Astrocyte (in vitro differentiated cells and primary cell): ENCODE results near the gene COBL. TPM values are rescaled to one million over a fixed set of nuclear protein-coding genes. Genes with fewer than 3 reads are reported as not detected.

Experiments used
- DNase-seq: peaks from one replicate; pipeline ENCODE4 v3.0.0-alpha.2; 2010; ENCODE audit warnings: low read depth
- FAIRE-seq: peaks from 2 replicates; lab custom pipeline; 2011; peaks lifted over from hg19 to GRCh38; lab: Jason Lieb, UNC
- H2AFZ ChIP-seq: 2 replicates; pipeline ENCODE4 v1.6.0; 2012; ENCODE audit warnings: low read depth, low read length, inconsistent platforms
- H3K27ac ChIP-seq: 2 replicates; pipeline ENCODE4 v1.5.1; 2011; ENCODE audit warnings: low read depth, low read length, inconsistent platforms
- H3K27me3 ChIP-seq: 2 replicates; pipeline ENCODE4 v1.6.0; 2011; ENCODE audit warnings: low read length, inconsistent platforms; ENCODE audit not compliant: insufficient read depth
- H3K36me3 ChIP-seq: 2 replicates; pipeline ENCODE4 v1.5.1; 2011; ENCODE audit warnings: low read length, inconsistent platforms; ENCODE audit not compliant: insufficient read depth
- H3K4me1 ChIP-seq: 2 replicates; pipeline ENCODE4 v1.5.1; 2011; ENCODE audit warnings: low read length, inconsistent platforms; ENCODE audit not compliant: insufficient read depth
- H3K4me2 ChIP-seq: 2 replicates; pipeline ENCODE4 v1.6.0; 2012; ENCODE audit warnings: low read length, inconsistent platforms
- H3K4me3 ChIP-seq: 2 replicates; pipeline ENCODE4 v1.5.1; 2011; ENCODE audit warnings: low read depth, mild to moderate bottlenecking, low read length, inconsistent platforms; ENCODE audit not compliant: insufficient read depth
- H3K79me2 ChIP-seq: 2 replicates; pipeline ENCODE4 v1.6.0; 2012; ENCODE audit warnings: mild to moderate bottlenecking, low read length, inconsistent platforms; ENCODE audit not compliant: insufficient read depth
- H3K9ac ChIP-seq: 2 replicates; pipeline ENCODE4 v1.6.0; 2012; ENCODE audit warnings: mild to moderate bottlenecking, low read length, inconsistent platforms
- H3K9me3 ChIP-seq: 2 replicates; pipeline ENCODE4 v1.5.1; 2012; ENCODE audit warnings: low read depth, mild to moderate bottlenecking, low read length, inconsistent platforms; ENCODE audit not compliant: insufficient read depth
- H4K20me1 ChIP-seq: 2 replicates; pipeline ENCODE4 v1.6.0; 2012; ENCODE audit warnings: low read length, inconsistent platforms; ENCODE audit not compliant: insufficient read depth
- H3K27ac Mint-ChIP-seq: one replicate; pipeline ENCODE4 v1.8.0; 2021; ENCODE audit warnings: mild to moderate bottlenecking, mixed read lengths; ENCODE audit not compliant: unreplicated experiment
- H3K27me3 Mint-ChIP-seq: one replicate; pipeline ENCODE4 v1.8.0; 2021; ENCODE audit warnings: low read depth, mixed read lengths; ENCODE audit not compliant: unreplicated experiment
- H3K36me3 Mint-ChIP-seq: one replicate; pipeline ENCODE4 v1.8.0; 2021; ENCODE audit warnings: low read depth, mixed read lengths; ENCODE audit not compliant: unreplicated experiment
- H3K4me1 Mint-ChIP-seq: one replicate; pipeline ENCODE4 v1.8.0; 2021; ENCODE audit warnings: low read depth, mixed read lengths; ENCODE audit not compliant: unreplicated experiment
- H3K4me3 Mint-ChIP-seq: one replicate; pipeline ENCODE4 v1.8.0; 2021; ENCODE audit warnings: mild to moderate bottlenecking, moderate library complexity, mixed read lengths; ENCODE audit not compliant: unreplicated experiment
- H3K9me3 Mint-ChIP-seq: one replicate; pipeline ENCODE4 v1.8.0; 2021; ENCODE audit warnings: mild to moderate bottlenecking, mixed read lengths; ENCODE audit not compliant: unreplicated experiment
- CTCF ChIP-seq: IDR thresholded peaks from 2 replicates; pipeline ENCODE4 v1.5.1; 2011; ENCODE audit warnings: low read depth, mild to moderate bottlenecking, inconsistent platforms, low read length, moderate library complexity; ENCODE audit not compliant: insufficient read depth
- EZH2 ChIP-seq: IDR thresholded peaks from 2 replicates; pipeline ENCODE4 v1.6.1; 2012; ENCODE audit warnings: mild to moderate bottlenecking, low read length, inconsistent platforms; ENCODE audit not compliant: insufficient read depth
- total RNA-seq: library from RNA; stranded (reverse); gene quantifications from 2 replicates; pipeline ENCODE4 v1.2.1, GENCODE V29; 2021

The COBL gene
- total RNA-seq, 1 donor from 2014 or later, result 6.4 TPM

GRCh38 chr7:51006483-51007235 is 309.9 kb downstream of the COBL start:
- H3K4me3 ChIP-seq, result no peak overlapping the region
- no peaks in the 10 kb centered on the region for H3K79me2 ChIP-seq
- FAIRE-seq, result no peak
- no peaks in the 10 kb centered on the region for H4K20me1 ChIP-seq
- no peak for DNase-seq
- peaks cover 2% of the 10 kb centered on the region for H3K36me3 Mint-ChIP-seq
- TF ChIP-seq EZH2 (no peak), CTCF (no peak)
- no peak overlapping the region for H3K9ac ChIP-seq
- H3K27me3 Mint-ChIP-seq, result peaks cover 32% of the 10 kb centered on the region
- no peaks in the 10 kb centered on the region for H3K36me3 ChIP-seq
- peaks cover 3% of the 10 kb centered on the region for H3K4me1 Mint-ChIP-seq
- H3K27me3 ChIP-seq, result peaks cover 6% of the 10 kb centered on the region
- H3K27ac Mint-ChIP-seq, result no peak overlapping the region
- H3K9me3 ChIP-seq, result no peaks in the 10 kb centered on the region
- no peak overlapping the region for H3K4me2 ChIP-seq
- no peak overlapping the region for H3K4me3 Mint-ChIP-seq
- H2AFZ ChIP-seq, result no peak overlapping the region
- peaks cover 19% of the 10 kb centered on the region for H3K4me1 ChIP-seq
- H3K27ac ChIP-seq, result no peak overlapping the region
- H3K9me3 Mint-ChIP-seq, result no peaks in the 10 kb centered on the region

GRCh38 chr7:51005074-51005473 is 311.5 kb downstream of the COBL start:
- peaks cover 3% of the 10 kb centered on the region for H3K4me1 Mint-ChIP-seq
- Histone ChIP-seq H3K4me1 (peaks cover 11% of the 10 kb centered on the region), H3K27me3 (peaks cover 3% of the 10 kb centered on the region), H2AFZ (no peak overlapping the region), H3K9me3 (no peaks in the 10 kb centered on the region), H3K9ac (no peak overlapping the region), H4K20me1 (no peaks in the 10 kb centered on the region), H3K4me3 (no peak overlapping the region), H3K36me3 (no peaks in the 10 kb centered on the region), H3K79me2 (no peaks in the 10 kb centered on the region), H3K27ac (no peak overlapping the region), H3K4me2 (no peak overlapping the region)
- no peak for DNase-seq
- H3K4me3 Mint-ChIP-seq, result no peak overlapping the region
- no peak for FAIRE-seq
- H3K36me3 Mint-ChIP-seq, result peaks cover under 1% of the 10 kb centered on the region
- no peak overlapping the region for H3K27ac Mint-ChIP-seq
- TF ChIP-seq CTCF, result no peak
- TF ChIP-seq EZH2, result no peak
- peaks cover 3% of the 10 kb centered on the region for H3K9me3 Mint-ChIP-seq
- peaks cover 28% of the 10 kb centered on the region for H3K27me3 Mint-ChIP-seq

GRCh38 chr7:51000956-51001355 is 315.7 kb downstream of the COBL start:
- Histone ChIP-seq H3K79me2 (no peaks in the 10 kb centered on the region), H3K4me1 (no peaks in the 10 kb centered on the region), H4K20me1 (no peaks in the 10 kb centered on the region), H3K9ac (no peak overlapping the region), H2AFZ (no peak overlapping the region), H3K27me3 (no peaks in the 10 kb centered on the region), H3K36me3 (no peaks in the 10 kb centered on the region), H3K9me3 (no peaks in the 10 kb centered on the region), H3K4me2 (no peak overlapping the region), H3K27ac (no peak overlapping the region), H3K4me3 (no peak overlapping the region)
- Mint-ChIP-seq H3K4me3 (no peak overlapping the region), H3K4me1 (no peaks in the 10 kb centered on the region), H3K36me3 (no peaks in the 10 kb centered on the region), H3K9me3 (peaks cover 3% of the 10 kb centered on the region), H3K27ac (no peak overlapping the region), H3K27me3 (peaks cover 17% of the 10 kb centered on the region)
- DNase-seq, result no peak
- FAIRE-seq, result no peak
- TF ChIP-seq CTCF (no peak), EZH2 (no peak)
